Body of pancreas (tissue), 4 donors: ENCODE measurements around the gene CSMD2. TPM values are rescaled to one million over a fixed set of nuclear protein-coding genes. Genes with fewer than 3 reads are reported as not detected.

Experiments used
- ATAC-seq: fragments of 150-250 bp; one replicate; pipeline ENCODE4 v1.9.1; 2016
- DNase-seq, 4 donors: peaks; one replicate each; pipeline ENCODE4 v3.0.0-alpha.2; 2019
- H3K27ac ChIP-seq, 4 donors: fragments of 200-600 bp; sonication (generic); 1 replicate in 3 of 4; 2 replicates in 1 of 4; pipeline versions ENCODE4 v1.5.1 to v1.6.1; 2016 to 2019; ENCODE audit warnings: mild to moderate bottlenecking in 1 of 4, mixed read lengths in 1 of 4, moderate library complexity in 1 of 4
- H3K27me3 ChIP-seq, 2 donors: fragments of 200-600 bp; sonication (generic); one replicate each; pipeline ENCODE4 v1.6.0; 2016; ENCODE audit warnings: mild to moderate bottlenecking in 1 of 2
- H3K36me3 ChIP-seq, 2 donors: fragments of 200-600 bp; sonication (generic); replicated peaks in 1 of 2; 2 replicates each; pipeline ENCODE4 v1.5.1; 2016; ENCODE audit warnings: low read depth in 2 of 2; ENCODE audit not compliant: insufficient read depth in 1 of 2
- H3K4me1 ChIP-seq: fragments of 200-600 bp; sonication (generic); one replicate; pipeline ENCODE4 v1.6.0; 2016
- H3K4me3 ChIP-seq, 2 donors: fragments of 200-600 bp; sonication (generic); 1 replicate in 1 of 2; 2 replicates in 1 of 2; pipeline ENCODE4 v1.5.1; 2016 to 2019
- H3K9me3 ChIP-seq, 3 donors: fragments of 200-600 bp; sonication (generic); 1 replicate in 2 of 3; 2 replicates in 1 of 3; pipeline ENCODE4 v1.5.1; 2016
- POLR2A ChIP-seq, 3 donors: fragments of 450-650 bp; IDR thresholded peaks; one replicate each; pipeline ENCODE4 v1.6.1; 2016; ENCODE audit warnings: antibody characterized with exemption in 3 of 3, mild to moderate bottlenecking in 2 of 3
- WGBS, 2 donors: methylation state at CpG; one replicate each; pipeline ENCODE4 v1.1.5; 2017; 5-methylcytosine and 5-hydroxymethylcytosine counted together
- intact Hi-C: fragments of 100-400 bp; cut with DNase I; formaldehyde crosslinking; loops from one replicate; pipeline ENCODE4 v1.15.1; 2023
- total RNA-seq, 2 donors: library from RNA; depleted of rRNA; stranded (reverse); fragments of >200 nt; gene quantifications; one replicate each; pipeline ENCODE4 v1.1.0, GENCODE V29; 2016
- TF ChIP-seq, protein P1 (sequence below), 7 experiments: fragments of 450-650 bp in 4 of 7; fragments of 200-600 bp in 3 of 7; sonication (generic) in 3 of 7; IDR thresholded peaks; one replicate each; pipeline ENCODE4 v1.5.1; 2016 to 2019; ENCODE audit warnings: antibody characterized with exemption in 7 of 7

The CSMD2 gene
- total RNA-seq, 2 donors from 2014 or later = 0.26 to 0.33 TPM

- H3K27ac ChIP-seq = no peak overlapping the region
- no peaks in the 10 kb centered on the region for H3K36me3 ChIP-seq
- no peaks in the 10 kb centered on the region for H3K4me1 ChIP-seq
- no peaks in the 10 kb centered on the region for H3K27me3 ChIP-seq
- intact Hi-C loops = no loop called here
- H3K4me3 ChIP-seq = no peak overlapping the region
- TF ChIP-seq, protein P1, sequence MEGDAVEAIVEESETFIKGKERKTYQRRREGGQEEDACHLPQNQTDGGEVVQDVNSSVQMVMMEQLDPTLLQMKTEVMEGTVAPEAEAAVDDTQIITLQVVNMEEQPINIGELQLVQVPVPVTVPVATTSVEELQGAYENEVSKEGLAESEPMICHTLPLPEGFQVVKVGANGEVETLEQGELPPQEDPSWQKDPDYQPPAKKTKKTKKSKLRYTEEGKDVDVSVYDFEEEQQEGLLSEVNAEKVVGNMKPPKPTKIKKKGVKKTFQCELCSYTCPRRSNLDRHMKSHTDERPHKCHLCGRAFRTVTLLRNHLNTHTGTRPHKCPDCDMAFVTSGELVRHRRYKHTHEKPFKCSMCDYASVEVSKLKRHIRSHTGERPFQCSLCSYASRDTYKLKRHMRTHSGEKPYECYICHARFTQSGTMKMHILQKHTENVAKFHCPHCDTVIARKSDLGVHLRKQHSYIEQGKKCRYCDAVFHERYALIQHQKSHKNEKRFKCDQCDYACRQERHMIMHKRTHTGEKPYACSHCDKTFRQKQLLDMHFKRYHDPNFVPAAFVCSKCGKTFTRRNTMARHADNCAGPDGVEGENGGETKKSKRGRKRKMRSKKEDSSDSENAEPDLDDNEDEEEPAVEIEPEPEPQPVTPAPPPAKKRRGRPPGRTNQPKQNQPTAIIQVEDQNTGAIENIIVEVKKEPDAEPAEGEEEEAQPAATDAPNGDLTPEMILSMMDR (IDR thresholded peaks at IDR 0.05) = no peak
- TF ChIP-seq POLR2A (IDR thresholded peaks at IDR 0.05) = no peak
- DNase-seq = no peak
- WGBS, 2 donors = 55 to 56% methylated on average over 1 of the region's 1 CpG
- ATAC-seq = no peak
- no peaks in the 10 kb centered on the region for H3K9me3 ChIP-seq
Observed at GRCh38 chr1:33823830-33824229, 341.2 kb downstream of the CSMD2 start.

GRCh38 chr1:33823401-33823800 is 341.6 kb downstream of the CSMD2 start:
- Histone ChIP-seq H3K4me1 (no peaks in the 10 kb centered on the region), H3K27me3 (no peaks in the 10 kb centered on the region), H3K36me3 (no peaks in the 10 kb centered on the region), H3K27ac (no peak overlapping the region), H3K9me3 (no peaks in the 10 kb centered on the region), H3K4me3 (no peak overlapping the region)
- intact Hi-C loops = no loop called here
- TF ChIP-seq, protein P1 (IDR thresholded peaks at IDR 0.05) = no peak
- TF ChIP-seq POLR2A (IDR thresholded peaks at IDR 0.05) = no peak
- ATAC-seq = no peak
- 80 to 91% methylated on average over 1 to 2 of the region's 2 CpGs for WGBS, 2 donors
- DNase-seq = no peak

DNA sequence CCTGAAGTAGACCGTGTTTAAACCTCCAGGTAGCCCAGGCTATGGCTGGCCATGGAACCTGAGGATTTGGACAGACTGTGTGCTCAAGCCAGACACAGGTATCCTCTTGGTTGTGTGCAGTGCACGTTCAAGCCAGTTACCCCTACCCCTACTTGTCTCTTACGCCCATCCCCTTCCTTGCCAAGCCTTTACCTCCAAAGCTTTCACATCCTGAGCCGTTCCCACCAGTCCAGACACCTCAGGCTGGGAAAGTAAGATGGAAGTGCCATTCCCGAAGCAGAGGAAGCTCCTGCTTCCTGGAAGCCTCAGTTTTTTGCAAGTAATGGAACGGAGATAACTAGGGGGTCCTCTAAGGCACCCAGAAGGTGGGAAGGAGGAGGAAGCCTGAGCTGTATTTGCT is 342.6 kb downstream of the CSMD2 start:
- DNase-seq = no peak
- Histone ChIP-seq H3K9me3 (no peaks in the 10 kb centered on the region), H3K27me3 (no peaks in the 10 kb centered on the region), H3K36me3 (no peaks in the 10 kb centered on the region), H3K27ac (no peak overlapping the region), H3K4me1 (no peaks in the 10 kb centered on the region), H3K4me3 (no peak overlapping the region)
- no peak for TF ChIP-seq POLR2A (IDR thresholded peaks at IDR 0.05)
- TF ChIP-seq, protein P1 (IDR thresholded peaks at IDR 0.05) = no peak
- no peak for ATAC-seq
- intact Hi-C loops = no loop called here
- 58 to 60% methylated on average over 6 of the region's 6 CpGs for WGBS, 2 donors

GRCh38 chr1:33821291-33821690 is 343.7 kb downstream of the CSMD2 start:
- no peak for ATAC-seq

DNA sequence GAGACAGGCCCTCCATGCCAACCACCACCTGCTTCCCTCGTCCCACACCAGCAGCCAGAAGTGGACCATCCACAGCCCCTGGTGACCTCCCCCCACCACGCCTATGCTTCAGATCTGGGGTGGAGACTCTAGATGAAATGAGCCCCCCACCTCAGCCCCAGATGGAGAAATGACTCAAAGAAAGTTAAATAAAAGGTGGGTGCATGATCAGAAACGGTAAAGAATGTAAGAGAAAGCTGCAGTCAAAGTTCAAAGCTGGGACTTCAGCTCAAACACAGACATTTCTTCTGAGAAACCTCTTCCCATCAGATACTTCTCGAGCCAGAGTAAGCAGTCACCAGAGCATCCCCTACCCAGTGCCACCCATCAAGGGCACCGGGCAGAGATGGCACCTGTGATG is 344.2 kb downstream of the CSMD2 start:
- no peak for DNase-seq
- Histone ChIP-seq H3K9me3 (no peaks in the 10 kb centered on the region), H3K4me1 (no peaks in the 10 kb centered on the region), H3K27me3 (no peaks in the 10 kb centered on the region), H3K27ac (no peak overlapping the region), H3K36me3 (no peaks in the 10 kb centered on the region), H3K4me3 (no peak overlapping the region)
- 58 to 67% methylated on average over 5 of the region's 5 CpGs for WGBS, 2 donors
- TF ChIP-seq, protein P1 (IDR thresholded peaks at IDR 0.05) = no peak
- no peak for TF ChIP-seq POLR2A (IDR thresholded peaks at IDR 0.05)
- no peak for ATAC-seq
- intact Hi-C loops = no loop called here

More at GRCh38 chr1:33821291-33821690, 343.7 kb downstream of the CSMD2 start:
- no peak overlapping the region for H3K27ac ChIP-seq
- no peaks in the 10 kb centered on the region for H3K9me3 ChIP-seq
- TF ChIP-seq POLR2A (IDR thresholded peaks at IDR 0.05) = no peak
- TF ChIP-seq, protein P1 (IDR thresholded peaks at IDR 0.05) = no peak
- no peaks in the 10 kb centered on the region for H3K27me3 ChIP-seq
- no peak overlapping the region for H3K4me3 ChIP-seq
- intact Hi-C loops = no loop called here
- no peaks in the 10 kb centered on the region for H3K36me3 ChIP-seq
- no peaks in the 10 kb centered on the region for H3K4me1 ChIP-seq
- DNase-seq = no peak
- WGBS, 2 donors = 80 to 89% methylated on average over 4 to 6 of the region's 6 CpGs
